Adrenal gland (tissue), 12 donors: ENCODE results near the gene MTUS2. TPM values are rescaled to one million over a fixed set of nuclear protein-coding genes. Genes with fewer than 3 reads are reported as not detected.

Experiments
- DNase-seq, 7 donors: peaks; one replicate each; pipeline ENCODE4 v3.0.0-alpha.2; 2019 to 2020
- H3K27ac ChIP-seq, 5 donors: fragments of 200-600 bp; sonication (generic) in 4 of 5; 1 replicate in 3 of 5; 2 replicates in 2 of 5; pipeline versions ENCODE4 v1.5.1 to v1.8.0; 2016 to 2020; ENCODE audit warnings: mild to moderate bottlenecking in 1 of 5
- H3K27me3 ChIP-seq: fragments of 200-600 bp; 2 replicates; pipeline ENCODE4 v1.8.0; 2021
- H3K36me3 ChIP-seq, 2 donors: fragments of 200-600 bp; replicated peaks in 1 of 2; 1 replicate in 1 of 2; 2 replicates in 1 of 2; pipeline versions ENCODE4 v1.5.1 to v1.8.0; 2018 to 2022
- H3K4me1 ChIP-seq, 2 donors: fragments of 200-600 bp; replicated peaks in 1 of 2; 1 replicate in 1 of 2; 2 replicates in 1 of 2; pipeline versions ENCODE4 v1.5.1 to v1.8.0; 2018 to 2021
- H3K4me3 ChIP-seq, 4 donors: fragments of 200-600 bp; sonication (generic) in 3 of 4; one replicate each; pipeline ENCODE4 v1.5.1; 2016 to 2018
- H3K9me3 ChIP-seq, 3 donors: fragments of 200-600 bp; sonication (generic) in 1 of 3; replicated peaks in 1 of 3; 1 replicate in 2 of 3; 2 replicates in 1 of 3; pipeline versions ENCODE4 v1.5.1 to v1.8.0; 2016 to 2021
- POLR2A ChIP-seq, 2 donors: fragments of 450-650 bp; IDR thresholded peaks; one replicate each; pipeline ENCODE4 v1.6.1; 2017; ENCODE audit warnings: antibody characterized with exemption in 2 of 2, mild to moderate bottlenecking in 2 of 2, moderate library complexity in 1 of 2
- WGBS, 4 donors: extraction: QIAGEN DNeasy Blood & Tissue Kit in 2 of 4; methylation state at CpG; one replicate each; pipeline versions ENCODE4 v1.1.5 to v1.1.7; 2013 to 2017; 5-methylcytosine and 5-hydroxymethylcytosine counted together
- intact Hi-C, 2 donors: fragments of 100-400 bp; cut with DNase I; formaldehyde crosslinking; loops; one replicate each; pipeline versions ENCODE4 v1.14.1 to v1.15.0; 2022 to 2023
- polyA plus RNA-seq, 3 donors: library from polyadenylated mRNA; stranded (reverse); fragments of 200-250 nt in 2 of 3; fragments of 350-450 nt in 1 of 3; fragmentation: Illumina TruSeq in 1 of 3; extraction: RNeasy Lipid Tissue Mini Kit (QIAGEN cat#74804) in 1 of 3; gene quantifications; one replicate each; pipeline ENCODE4 v1.2.3, GENCODE V29; 2013 to 2014
- total RNA-seq, 9 donors: library from RNA; depleted of rRNA in 4 of 9; stranded (reverse); fragments of >200 nt in 4 of 9; fragments of 120-200 nt in 1 of 9; fragmentation: NEBNext Ultra II Directional in 1 of 9; extraction: Animal tissue kit (Norgen Biotek cat#: 25700) in 1 of 9; gene quantifications; one replicate each; pipeline versions ENCODE4 v1.1.0 to v1.2.4, GENCODE V29; 2013 to 2023
- TF ChIP-seq, protein P1 (sequence below), 6 experiments: fragments of 450-650 bp in 4 of 6; fragments of 200-600 bp in 2 of 6; sonication (generic) in 1 of 6; IDR thresholded peaks; 1 replicate in 5 of 6; 2 replicates in 1 of 6; pipeline versions ENCODE4 v1.5.1 to v1.8.0; 2016 to 2021; ENCODE audit warnings: antibody characterized with exemption in 6 of 6, mild to moderate bottlenecking in 2 of 6, moderate library complexity in 1 of 6
- donor health status: healthy with polysubstance abuse.
- donor health status: Bipolar disorder and iron deficiency.
- donor health status: DM: yes; HTN: yes; CAD: no.
- donor health status: DM: no; HTN: no; CAD: no.
- donor health status: DM: no; HTN: no; CAD: no.
- donor health status: DM: yes; HTN: yes; CAD: no.

MTUS2 gene
- total and polyA plus RNA-seq, 12 donors: 0.07 to 0.24 (median 0.14) TPM; not detected in 5

DNA sequence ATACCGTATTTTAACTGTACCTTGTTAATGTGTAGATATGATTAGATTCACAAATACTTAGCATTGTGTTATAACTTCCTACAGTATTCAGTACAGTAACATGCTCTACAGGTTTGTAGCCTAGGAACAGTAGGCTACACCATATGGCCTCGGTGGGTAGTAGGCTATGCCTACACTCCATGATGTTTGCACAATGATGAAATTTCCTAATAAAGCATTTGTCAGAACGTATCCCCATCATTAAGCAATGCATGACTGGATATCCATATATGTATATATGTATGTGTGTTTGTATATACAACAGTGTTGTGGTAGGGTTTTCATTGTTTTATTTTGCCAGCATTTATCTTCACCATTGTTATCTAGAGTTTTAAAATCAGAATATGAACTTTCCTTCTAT is 655.9 kb downstream of the MTUS2 start:
- H3K27me3 ChIP-seq: no peaks in the 10 kb centered on the region
- no peaks in the 10 kb centered on the region for H3K9me3 ChIP-seq
- WGBS, 4 donors: 76 to 83% (median 81%) methylated on average over 3 of the region's 3 CpGs
- no peaks in the 10 kb centered on the region for H3K36me3 ChIP-seq
- no peak for TF ChIP-seq POLR2A (IDR thresholded peaks at IDR 0.05)
- TF ChIP-seq, protein P1, sequence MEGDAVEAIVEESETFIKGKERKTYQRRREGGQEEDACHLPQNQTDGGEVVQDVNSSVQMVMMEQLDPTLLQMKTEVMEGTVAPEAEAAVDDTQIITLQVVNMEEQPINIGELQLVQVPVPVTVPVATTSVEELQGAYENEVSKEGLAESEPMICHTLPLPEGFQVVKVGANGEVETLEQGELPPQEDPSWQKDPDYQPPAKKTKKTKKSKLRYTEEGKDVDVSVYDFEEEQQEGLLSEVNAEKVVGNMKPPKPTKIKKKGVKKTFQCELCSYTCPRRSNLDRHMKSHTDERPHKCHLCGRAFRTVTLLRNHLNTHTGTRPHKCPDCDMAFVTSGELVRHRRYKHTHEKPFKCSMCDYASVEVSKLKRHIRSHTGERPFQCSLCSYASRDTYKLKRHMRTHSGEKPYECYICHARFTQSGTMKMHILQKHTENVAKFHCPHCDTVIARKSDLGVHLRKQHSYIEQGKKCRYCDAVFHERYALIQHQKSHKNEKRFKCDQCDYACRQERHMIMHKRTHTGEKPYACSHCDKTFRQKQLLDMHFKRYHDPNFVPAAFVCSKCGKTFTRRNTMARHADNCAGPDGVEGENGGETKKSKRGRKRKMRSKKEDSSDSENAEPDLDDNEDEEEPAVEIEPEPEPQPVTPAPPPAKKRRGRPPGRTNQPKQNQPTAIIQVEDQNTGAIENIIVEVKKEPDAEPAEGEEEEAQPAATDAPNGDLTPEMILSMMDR (IDR thresholded peaks at IDR 0.05): no peak
- DNase-seq: no peak
- H3K27ac ChIP-seq: no peak overlapping the region
- H3K4me1 ChIP-seq: no peaks in the 10 kb centered on the region
- intact Hi-C loops: no loop called here
- no peak overlapping the region for H3K4me3 ChIP-seq

DNA sequence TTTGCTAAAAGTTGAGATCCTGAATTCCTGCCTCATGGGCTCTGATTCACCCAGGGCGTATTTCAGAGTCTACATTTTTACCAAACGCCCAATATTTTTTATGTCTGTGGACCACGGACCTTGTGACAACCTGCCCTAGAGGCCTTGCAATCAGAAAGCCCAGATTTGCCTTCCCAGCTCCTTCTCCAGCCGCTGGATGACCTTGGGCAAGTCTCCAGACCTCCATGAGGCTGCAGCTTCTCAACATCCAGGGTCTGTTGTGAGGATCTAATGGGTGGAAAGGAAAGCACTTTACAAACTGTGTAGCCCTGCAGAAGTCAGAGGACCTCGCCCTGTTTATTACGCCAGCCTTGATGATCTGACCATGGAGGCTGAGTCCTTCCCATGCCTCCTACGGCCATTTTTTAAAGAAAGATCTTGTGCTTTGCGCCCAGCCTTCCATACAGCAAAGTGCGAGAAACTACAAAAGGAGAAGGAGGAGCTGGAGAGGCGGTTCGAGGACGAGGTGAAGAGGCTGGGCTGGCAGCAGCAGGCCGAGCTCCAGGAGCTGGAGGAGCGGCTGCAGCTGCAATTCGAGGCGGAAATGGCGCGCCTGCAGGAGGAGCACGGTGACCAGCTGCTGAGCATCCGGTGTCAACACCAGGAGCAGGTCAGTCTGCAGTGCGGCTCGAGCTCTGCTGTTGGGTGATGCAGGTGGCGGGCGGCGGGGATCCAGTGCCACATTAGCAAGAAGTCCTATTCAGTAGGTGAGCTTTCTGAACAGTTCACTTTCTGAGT is 659.8 kb downstream of the MTUS2 start:
- TF ChIP-seq, protein P1 (IDR thresholded peaks at IDR 0.05): no peak
- no peak for TF ChIP-seq POLR2A (IDR thresholded peaks at IDR 0.05)
- H3K27me3 ChIP-seq: no peaks in the 10 kb centered on the region
- DNase-seq: no peak
- H3K27ac ChIP-seq: no peak overlapping the region
- WGBS, 4 donors: 78 to 83% (median 82%) methylated on average over 25 of the region's 25 CpGs
- H3K4me1 ChIP-seq: no peaks in the 10 kb centered on the region
- H3K36me3 ChIP-seq: no peaks in the 10 kb centered on the region
- H3K9me3 ChIP-seq: no peaks in the 10 kb centered on the region
- intact Hi-C loops: no loop called here
- no peak overlapping the region for H3K4me3 ChIP-seq

DNA sequence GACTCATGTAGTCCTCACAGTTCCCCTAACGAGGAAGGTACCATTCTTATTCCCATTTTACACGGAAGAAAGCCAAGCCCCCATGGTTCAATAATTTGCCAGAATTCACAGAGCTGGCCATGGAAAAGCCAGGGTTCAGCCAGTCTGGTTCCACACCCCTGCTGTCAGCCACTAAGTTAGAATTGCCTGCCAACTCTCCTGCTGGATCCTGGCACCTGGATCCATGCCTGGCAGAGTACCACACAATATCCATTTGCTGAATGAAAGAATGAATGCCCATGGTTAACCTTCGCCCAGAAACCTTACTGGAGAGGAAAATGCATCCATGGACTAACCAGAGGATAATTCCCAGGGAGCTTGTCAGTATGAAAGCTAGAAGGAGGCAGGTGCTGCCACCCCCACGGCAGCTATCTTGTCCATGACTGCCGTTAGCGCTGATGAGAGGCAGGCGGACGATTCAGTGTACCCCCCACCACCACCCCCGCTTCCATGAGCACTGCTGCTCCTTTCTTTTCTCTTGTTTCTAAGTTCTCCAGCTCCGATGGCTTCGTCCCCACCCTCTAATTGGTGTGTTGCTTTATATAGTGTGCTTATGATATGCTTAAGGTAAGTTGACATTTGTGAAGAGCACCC is 660.9 kb downstream of the MTUS2 start:
- no peak for DNase-seq
- Histone ChIP-seq H3K9me3 (no peaks in the 10 kb centered on the region), H3K27ac (no peak overlapping the region), H3K4me3 (no peak overlapping the region), H3K27me3 (no peaks in the 10 kb centered on the region), H3K36me3 (no peaks in the 10 kb centered on the region), H3K4me1 (no peaks in the 10 kb centered on the region)
- TF ChIP-seq POLR2A (IDR thresholded peaks at IDR 0.05): no peak
- TF ChIP-seq, protein P1 (IDR thresholded peaks at IDR 0.05): no peak
- 83 to 93% (median 89%) methylated on average over 11 of the region's 11 CpGs for WGBS, 4 donors
- intact Hi-C loops: no loop called here

DNA sequence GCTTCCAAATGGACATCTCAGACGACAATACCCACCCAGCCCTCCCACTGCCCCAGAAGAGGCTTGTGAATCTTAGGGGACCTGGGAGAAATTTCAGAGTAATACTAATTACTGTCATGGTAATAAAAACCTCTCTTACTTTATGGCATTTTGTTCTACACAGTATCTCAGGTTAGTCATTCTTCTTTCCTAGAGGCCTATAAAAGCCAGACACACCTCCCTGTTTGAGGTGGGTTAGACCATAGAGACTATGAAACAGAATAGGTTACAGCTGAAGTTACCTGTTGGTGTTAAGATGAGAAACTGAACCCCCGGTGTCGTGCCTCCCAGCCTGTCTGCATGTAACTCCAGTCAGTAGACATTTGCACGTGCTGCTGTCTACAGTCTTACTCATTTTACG is 661.5 kb downstream of the MTUS2 start:
- Histone ChIP-seq H3K4me3 (no peak overlapping the region), H3K4me1 (no peaks in the 10 kb centered on the region), H3K27me3 (no peaks in the 10 kb centered on the region), H3K27ac (no peak overlapping the region), H3K36me3 (no peaks in the 10 kb centered on the region), H3K9me3 (no peaks in the 10 kb centered on the region)
- 90 to 92% (median 91%) methylated on average over 5 of the region's 5 CpGs for WGBS, 4 donors
- TF ChIP-seq, protein P1 (IDR thresholded peaks at IDR 0.05): no peak
- no peak for TF ChIP-seq POLR2A (IDR thresholded peaks at IDR 0.05)
- intact Hi-C loops: no loop called here
- no peak for DNase-seq
